ENCODE measurements around the gene LTA4H. TPM values are rescaled to one million over a fixed set of nuclear protein-coding genes. Genes with fewer than 3 reads are reported as not detected.

The LTA4H gene
- total and polyA plus RNA-seq, 10 of the 15 experiments (the other 5 are each of a cell fraction or from before 2014, with no cell fraction given) = 43.9 to 106 (median 47.3) TPM

GRCh38 chr12:95995238-95996031, 40.0 kb downstream of the LTA4H start:
- H3K27me3 ChIP-seq (replicated peaks in 1 of 2; ENCODE audit: control insufficient read depth in 2 of 2, insufficient read depth in 2 of 2, low read length in 1 of 2) = no peaks in the 10 kb centered on the region
- H3K79me2 ChIP-seq (ENCODE audit: control insufficient read depth, insufficient read depth, low read length) = no peaks in the 10 kb centered on the region
- BruUV-seq (replicated peaks) = no TSS peak
- no peak for FAIRE-seq
- ChIA-PET POLR2A (no interaction called here), RAD21 (ENCODE audit: unreplicated experiment) (no interaction called here), CTCF (interaction anchor here (2.4 to 6.8 kb wide), 2 partner anchors 77 to 78 kb away, joined by 7 to 116 read pairs; no protein-coding TSS in a partner anchor), SMC1A (ENCODE audit: uncharacterized antibody, unreplicated experiment) (interaction anchor here (0.5 to 2.2 kb wide), 4 partner anchors 29 to 845 kb away, joined by 3 to 8 read pairs (median 5); partner anchors contain the start of gene CCDC38)
- no peak overlapping the region for H3K9ac ChIP-seq (ENCODE audit: control insufficient read depth, insufficient read depth, low read length)
- no peak for ATAC-seq
- no peaks in the 10 kb centered on the region for H4K20me1 ChIP-seq (ENCODE audit: control insufficient read depth, insufficient read depth)
- in situ Hi-C loops (cut with MboI) (no loop called here), intact Hi-C loops (cut with micrococcal nuclease; ENCODE audit: unreplicated experiment) (no loop called here)
- no peaks in the 10 kb centered on the region for H3K4me1 ChIP-seq (ENCODE audit: control insufficient read depth, insufficient read depth, low read length)
- no peak for TF ChIP-seq POLR2A (IDR thresholded peaks at IDR 0.05; ENCODE audit: low read depth, low read length)
- no peak for TF ChIP-seq SUPT20H (IDR thresholded peaks at IDR 0.05; ENCODE audit: borderline replicate concordance, control insufficient read depth, low read depth, low read length)
- TF ChIP-seq SRF (IDR thresholded peaks at IDR 0.05; ENCODE audit: low read depth in 2 of 2, low read length in 2 of 2) = no peak
- no peak for TF ChIP-seq CHD4 (IDR thresholded peaks at IDR 0.05)
- TF ChIP-seq, protein P1, sequence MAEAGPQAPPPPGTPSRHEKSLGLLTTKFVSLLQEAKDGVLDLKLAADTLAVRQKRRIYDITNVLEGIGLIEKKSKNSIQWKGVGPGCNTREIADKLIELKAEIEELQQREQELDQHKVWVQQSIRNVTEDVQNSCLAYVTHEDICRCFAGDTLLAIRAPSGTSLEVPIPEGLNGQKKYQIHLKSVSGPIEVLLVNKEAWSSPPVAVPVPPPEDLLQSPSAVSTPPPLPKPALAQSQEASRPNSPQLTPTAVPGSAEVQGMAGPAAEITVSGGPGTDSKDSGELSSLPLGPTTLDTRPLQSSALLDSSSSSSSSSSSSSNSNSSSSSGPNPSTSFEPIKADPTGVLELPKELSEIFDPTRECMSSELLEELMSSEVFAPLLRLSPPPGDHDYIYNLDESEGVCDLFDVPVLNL (IDR thresholded peaks at IDR 0.05; ENCODE audit: low read depth, low read length) = no peak
- no peak for TF ChIP-seq HDAC6 (IDR thresholded peaks at IDR 0.05; ENCODE audit: unreplicated experiment)
- no peak for TF ChIP-seq NFIC (IDR thresholded peaks at IDR 0.05; ENCODE audit: low read depth, low read length)
- no peak for DNase-seq (ENCODE audit: low read depth, low spot score)
- no peak overlapping the region for H3K4me3 ChIP-seq
- no peaks in the 10 kb centered on the region for H3K36me3 ChIP-seq (ENCODE audit: control insufficient read depth in 2 of 2, insufficient read depth in 2 of 2, low read length in 1 of 2)
- H2AFZ ChIP-seq (ENCODE audit: control insufficient read depth, low read depth, low read length) = no peak overlapping the region
- no peaks in the 10 kb centered on the region for H3K9me3 ChIP-seq (replicated peaks; ENCODE audit: control insufficient read depth, insufficient read depth, low read length)
- H3K27ac ChIP-seq (ENCODE audit: control insufficient read depth, insufficient read depth) = no peak overlapping the region
- WGBS (ENCODE audit: insufficient coverage, insufficient replicate concordance, low lambda C conversion rate, missing lambda C conversion rate) = 88% methylated on average over 28 of the region's 29 CpGs
- H3K4me2 ChIP-seq (ENCODE audit: control insufficient read depth, insufficient read depth) = no peak overlapping the region

Measured in GM12878 (cell line).